NCI-H524 (cell line): ENCODE measurements around the gene MSI2.

Source experiments
- DNase-seq, 2 experiments: peaks; one replicate each; lab custom pipeline; 2025; lab: John Stamatoyannopoulos, UW

MSI2 gene

GRCh38 chr17:57720386-57721035 lies 464.2 kb downstream of the MSI2 start:
- peak; percentile 16 to 66 for DNase-seq

- DNase-seq, result peak in 1 of 2 experiments; percentile 27
Measured at GRCh38 chr17:57721967-57722703, 465.8 kb downstream of the MSI2 start.

GRCh38 chr17:57722704-57723043 lies 466.4 kb downstream of the MSI2 start:
- no peak for DNase-seq

GRCh38 chr17:57723427-57724025 lies 467.2 kb downstream of the MSI2 start:
- DNase-seq, result no peak

- DNase-seq, result peak in 1 of 2 experiments; percentile 51
Measured at GRCh38 chr17:57724026-57724728, 467.9 kb downstream of the MSI2 start.

GRCh38 chr17:57724729-57725125 lies 468.4 kb downstream of the MSI2 start:
- peak in 1 of 2 experiments; percentile 51 for DNase-seq

GRCh38 chr17:57726213-57726790 lies 470.0 kb downstream of the MSI2 start:
- peak; percentile 98 to 99 for DNase-seq

- DNase-seq, result peak in 1 of 2 experiments; percentile 72
Measured at GRCh38 chr17:57726838-57727237, 470.5 kb downstream of the MSI2 start.

- no peak for DNase-seq
Measured at GRCh38 chr17:57727630-57728175, 471.4 kb downstream of the MSI2 start.

- DNase-seq, result no peak
Measured at GRCh38 chr17:57730026-57730701, 473.8 kb downstream of the MSI2 start.

- no peak for DNase-seq
Measured at GRCh38 chr17:57732062-57732461, 475.7 kb downstream of the MSI2 start.

GRCh38 chr17:57733085-57733484 lies 476.8 kb downstream of the MSI2 start:
- no peak for DNase-seq
